Measurements from ENCODE around the gene MLEC. TPM values are rescaled to one million over a fixed set of nuclear protein-coding genes. Genes with fewer than 3 reads are reported as not detected.

The MLEC gene
- total and polyA plus RNA-seq, 9 of the 15 experiments (the other 6 are each of a cell fraction or from before 2014, with no cell fraction given) = 18.5 to 108 (median 57.8) TPM

DNA sequence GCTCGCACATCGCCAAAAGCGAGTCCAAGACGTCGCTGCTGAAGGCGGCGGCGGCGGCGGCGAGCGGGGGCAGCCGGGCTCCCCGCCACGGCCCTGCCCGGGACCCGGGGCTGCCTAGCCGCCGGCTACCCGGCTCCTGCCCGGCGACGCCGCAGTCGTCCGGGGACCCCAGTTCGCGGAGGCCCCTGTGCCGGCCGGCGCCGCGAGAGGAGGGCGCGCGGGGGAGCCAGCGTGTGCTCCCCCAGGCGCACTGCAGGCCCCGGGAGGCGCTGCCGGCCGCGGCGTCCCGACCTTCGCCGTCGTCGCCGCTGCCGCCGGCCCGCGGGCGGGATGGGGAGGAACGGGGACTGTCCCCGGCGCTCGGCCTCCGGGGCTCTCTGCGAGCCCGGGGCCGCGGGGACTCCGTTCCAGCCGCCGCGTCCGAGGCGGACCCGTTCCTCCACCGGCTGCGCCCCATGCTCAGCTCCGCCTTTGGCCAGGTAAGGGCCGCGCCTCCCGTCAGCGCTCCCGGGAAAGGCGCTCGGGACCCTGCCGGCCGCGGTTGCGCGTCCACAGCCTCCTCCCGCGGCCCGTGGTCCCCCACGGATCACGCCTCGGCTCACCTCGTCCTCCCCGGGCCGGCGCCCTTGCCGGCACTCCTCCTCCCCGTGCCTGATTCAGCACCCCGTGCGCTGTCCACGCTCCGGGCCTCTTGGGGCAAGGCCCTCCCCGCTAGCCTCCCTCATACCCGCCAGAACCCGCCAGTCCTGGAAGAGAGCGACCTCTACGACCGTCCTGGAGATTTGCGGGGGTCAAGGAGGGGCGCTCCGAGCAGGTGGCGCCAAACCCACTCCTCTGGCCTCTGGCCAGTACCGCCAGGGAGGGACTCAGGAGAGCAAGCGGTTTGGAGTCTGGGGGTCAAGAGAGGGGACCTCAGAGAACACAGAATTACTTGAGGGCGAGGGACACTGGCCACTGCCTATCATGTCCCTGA, 45.8 kb upstream of the MLEC start:
- CTCF ChIA-PET (ENCODE audit: low intra/inter-chr PET ratio) = interaction anchor here (1.6 kb wide), 1 partner anchor 58 kb away, joined by 3 read pairs; no protein-coding TSS in a partner anchor
- BruUV-seq (replicated peaks) = no TSS peak
- POLR2A ChIA-PET = interaction anchor here (0.6 kb wide), 2 partner anchors 17 to 64 kb away, joined by 3 read pairs; no protein-coding TSS in a partner anchor
- TF ChIP-seq ZBTB8A (IDR thresholded peaks at IDR 0.05; ENCODE audit: partially characterized antibody) = no peak
- no peak for TF ChIP-seq ZFPM2 (CRISPR knock-in tag; IDR thresholded peaks at IDR 0.05)
- TF ChIP-seq, protein P1, sequence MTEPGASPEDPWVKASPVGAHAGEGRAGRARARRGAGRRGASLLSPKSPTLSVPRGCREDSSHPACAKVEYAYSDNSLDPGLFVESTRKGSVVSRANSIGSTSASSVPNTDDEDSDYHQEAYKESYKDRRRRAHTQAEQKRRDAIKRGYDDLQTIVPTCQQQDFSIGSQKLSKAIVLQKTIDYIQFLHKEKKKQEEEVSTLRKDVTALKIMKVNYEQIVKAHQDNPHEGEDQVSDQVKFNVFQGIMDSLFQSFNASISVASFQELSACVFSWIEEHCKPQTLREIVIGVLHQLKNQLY (CRISPR knock-in tag; conservative IDR thresholded peaks at IDR 0.05) = no peak
- no peak for TF ChIP-seq ZNF707 (CRISPR knock-in tag; conservative IDR thresholded peaks at IDR 0.05)
- TF ChIP-seq CHD2 (IDR thresholded peaks at IDR 0.05; ENCODE audit: low read depth, low read length) = no peak
- TF ChIP-seq RCOR1 (IDR thresholded peaks at IDR 0.05; ENCODE audit: borderline replicate concordance in 1 of 2, low read depth in 2 of 2, low read length in 2 of 2) = peak in 1 of 2 experiments; percentile 52; a peak in 2 of 4 replicates
- no peak for TF ChIP-seq ATF1 (CRISPR knock-in tag; IDR thresholded peaks at IDR 0.05)
- TF ChIP-seq ATF1 (tag; IDR thresholded peaks at IDR 0.05) = 0 out of 2 replicates have a peak, but pooled peaks have one; percentile 5
- no peak for TF ChIP-seq NELFE (IDR thresholded peaks at IDR 0.05; ENCODE audit: insufficient read depth, insufficient read length)
- TF ChIP-seq CCNT2 (IDR thresholded peaks at IDR 0.05; ENCODE audit: borderline replicate concordance, extremely low read depth, insufficient read length, low read depth, low read length) = no peak
- no peak for TF ChIP-seq ZZZ3 (IDR thresholded peaks at IDR 0.05)
- TF ChIP-seq POLR2AphosphoS5 (IDR thresholded peaks at IDR 0.05; ENCODE audit: control insufficient read depth, insufficient read depth, low read depth, low read length) = no peak
- TF ChIP-seq, protein P2, sequence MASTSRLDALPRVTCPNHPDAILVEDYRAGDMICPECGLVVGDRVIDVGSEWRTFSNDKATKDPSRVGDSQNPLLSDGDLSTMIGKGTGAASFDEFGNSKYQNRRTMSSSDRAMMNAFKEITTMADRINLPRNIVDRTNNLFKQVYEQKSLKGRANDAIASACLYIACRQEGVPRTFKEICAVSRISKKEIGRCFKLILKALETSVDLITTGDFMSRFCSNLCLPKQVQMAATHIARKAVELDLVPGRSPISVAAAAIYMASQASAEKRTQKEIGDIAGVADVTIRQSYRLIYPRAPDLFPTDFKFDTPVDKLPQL (IDR thresholded peaks at IDR 0.05; ENCODE audit: extremely low read depth, insufficient read length) = no peak
- no peak for TF ChIP-seq MYBL2 (IDR thresholded peaks at IDR 0.05; ENCODE audit: low read depth)
- no peak for TF ChIP-seq MYBL2 (CRISPR knock-in tag; IDR thresholded peaks at IDR 0.05; ENCODE audit: borderline replicate concordance)
- TF ChIP-seq XRCC4 (IDR thresholded peaks at IDR 0.05; ENCODE audit: extremely low read depth, insufficient read depth, insufficient read length) = no peak
- peak; percentile 45; the same call in 1 of the 2 replicates for TF ChIP-seq ZBTB1 (CRISPR knock-in tag; IDR thresholded peaks at IDR 0.05; ENCODE audit: borderline replicate concordance, low read depth)

More for the DNA sequence above, 45.8 kb upstream of the MLEC start:
- DNase-seq (ENCODE audit: extremely low read depth in 1 of 4, low spot score in 3 of 4) (peak; percentile 66 to 79 (median 74)), FAIRE-seq (no peak), ATAC-seq (peak; percentile 92)
- Histone ChIP-seq H3K4me2 (ENCODE audit: insufficient read depth, low read length) (peak overlapping the region; percentile 41), H4K20me1 (replicated peaks; ENCODE audit: control insufficient read depth, insufficient read depth, low read length) (no peaks in the 10 kb centered on the region; the same call in 1 of the 2 replicates), H3K4me1 (replicated peaks in 1 of 2; ENCODE audit: control insufficient read depth in 2 of 2, insufficient read depth in 2 of 2, low read length in 2 of 2) (peaks cover 0 to 19% of the 10 kb centered on the region in 2 experiments; a peak in 3 of 5 replicates), H3K4me3 (peak overlapping the region; percentile 39), H2AFZ (ENCODE audit: low read depth, low read length) (peak overlapping the region; percentile 55; the same call in 1 of the 2 replicates), H3K27me3 (ENCODE audit: control insufficient read depth in 2 of 2, insufficient read depth in 2 of 2, low read length in 2 of 2) (peaks cover 29 to 40% of the 10 kb centered on the region in 2 experiments), H3K79me2 (ENCODE audit: control insufficient read depth, insufficient read depth, low read length) (no peaks in the 10 kb centered on the region), H3K9me3 (replicated peaks; ENCODE audit: control insufficient read depth, insufficient read depth, low read depth, low read length) (no peaks in the 10 kb centered on the region), H3K36me3 (ENCODE audit: control insufficient read depth, insufficient read depth, low read length) (no peaks in the 10 kb centered on the region), H3K27ac (ENCODE audit: extremely low read depth, low read depth, low read length) (no peak overlapping the region), H3K9me1 (ENCODE audit: control insufficient read depth, insufficient read depth, low read length) (no peaks in the 10 kb centered on the region), H3K9ac (ENCODE audit: insufficient read depth in 1 of 2, low read depth in 2 of 2, low read length in 2 of 2) (peak overlapping the region in 1 of 2 experiments; percentile 78; a peak in 2 of 4 replicates)
- in situ Hi-C loops (cut with MboI) (no loop called here), intact Hi-C loops (cut with micrococcal nuclease) (loop anchor here (10.0 kb wide), 2 partner anchors 206 to 316 kb away; partner anchors contain the start of genes COX6A1 and PLA2G1B)
- 1% methylated on average over 41 of the region's 115 CpGs for WGBS (ENCODE audit: insufficient coverage, low coverage, missing lambda C conversion rate)
